ENCODE results near the gene CCDC116.
A peak's percentile ranks its signal among the peaks of the same experiment; 100 is the strongest.
"Not testable (repeated sequence)": the region's sequence is repeated elsewhere in the genome, so short reads cannot be mapped to it uniquely, and the experiment has no call there.

Gene CCDC116

DNA sequence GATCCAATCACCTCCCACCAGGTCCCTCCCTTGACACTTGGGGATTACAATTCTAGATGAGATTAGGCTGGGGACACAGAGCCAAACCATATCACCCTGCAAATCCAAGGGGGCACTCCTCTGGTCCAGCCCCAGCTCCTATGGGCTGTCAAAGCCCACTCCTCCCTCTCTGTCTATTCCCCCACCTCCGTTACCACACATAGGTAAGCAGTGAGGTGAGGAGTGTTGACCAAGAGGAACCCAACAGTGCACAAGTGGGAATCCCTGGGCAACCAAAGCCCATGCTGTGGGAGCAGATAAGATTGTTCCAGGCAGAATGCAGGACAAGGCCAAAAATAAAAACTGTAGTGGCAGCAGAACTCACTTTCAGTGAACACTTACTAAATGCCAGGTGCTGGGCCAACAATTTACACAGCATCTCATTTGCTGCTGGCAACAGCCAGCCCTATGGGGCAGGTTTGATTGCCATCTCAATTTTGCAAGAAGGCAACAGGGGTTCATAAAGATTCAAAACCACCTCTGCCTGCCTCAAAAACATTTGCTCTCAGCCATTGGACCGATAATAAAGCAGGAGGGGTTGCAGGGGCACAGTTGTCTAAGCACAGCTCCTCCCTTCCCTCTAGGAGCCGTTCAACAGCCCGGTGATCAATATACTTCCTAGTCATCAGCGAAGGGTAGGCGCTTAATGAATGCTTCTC is 18.4 kb downstream of the CCDC116 start:
- DNase-seq (ENCODE audit: low read depth in 1 of 2, low spot score in 1 of 2) = no peak

DNA sequence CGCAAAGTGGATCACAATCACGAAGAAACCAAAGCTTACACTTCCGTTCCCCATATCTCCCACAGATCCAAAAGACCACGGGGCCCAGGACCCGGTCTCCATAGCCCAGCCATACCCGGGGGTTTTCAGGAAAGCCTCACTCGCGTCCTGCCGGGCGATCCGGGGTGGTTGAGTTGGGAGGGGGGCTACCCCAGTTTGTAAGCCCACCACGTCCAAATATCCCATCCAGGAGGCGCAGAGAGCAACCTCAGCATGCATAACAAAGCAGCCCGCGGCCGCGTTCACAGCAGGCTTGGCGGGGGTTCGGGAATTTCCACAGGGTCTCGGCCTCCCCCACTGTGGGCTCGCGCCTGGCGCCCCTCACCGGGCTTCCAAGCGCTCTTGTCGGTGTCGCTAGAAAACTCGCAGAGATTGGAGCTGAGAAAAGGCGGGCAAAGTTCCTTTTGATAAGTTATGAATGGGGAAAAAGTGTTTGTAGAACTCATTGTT is 19.0 kb downstream of the CCDC116 start:
- DNase-seq (ENCODE audit: low read depth in 1 of 2, low spot score in 1 of 2) = no peak

DNA sequence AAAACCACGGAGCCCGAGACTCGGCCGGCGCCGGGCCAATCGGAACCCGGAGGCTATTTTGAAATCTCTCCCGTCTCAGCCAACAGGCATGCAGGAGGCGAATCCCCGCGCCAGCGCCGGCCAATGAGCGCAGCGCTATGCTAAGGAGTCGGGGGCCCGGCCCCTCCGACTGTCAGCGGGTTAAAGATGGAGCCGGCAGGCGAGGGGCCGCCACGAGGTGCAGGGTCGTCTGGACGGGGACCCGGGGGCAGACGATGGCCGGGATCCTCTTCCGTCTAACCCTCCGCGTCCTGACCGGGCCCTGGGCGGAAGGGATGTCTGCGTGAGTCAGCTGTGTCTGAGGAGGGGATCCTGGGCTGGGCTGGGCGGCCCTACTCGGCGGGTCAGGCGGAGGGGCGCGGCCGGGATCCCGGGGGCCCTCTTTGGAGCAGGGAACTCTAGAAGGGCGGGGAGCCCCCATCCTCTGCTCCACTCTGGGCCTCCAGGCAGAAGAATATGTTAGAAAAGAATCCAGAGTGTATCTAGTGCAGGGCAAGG is 19.5 kb downstream of the CCDC116 start:
- DNase-seq (ENCODE audit: low read depth in 1 of 2, low spot score in 1 of 2) = peak; percentile 62 to 77

DNA sequence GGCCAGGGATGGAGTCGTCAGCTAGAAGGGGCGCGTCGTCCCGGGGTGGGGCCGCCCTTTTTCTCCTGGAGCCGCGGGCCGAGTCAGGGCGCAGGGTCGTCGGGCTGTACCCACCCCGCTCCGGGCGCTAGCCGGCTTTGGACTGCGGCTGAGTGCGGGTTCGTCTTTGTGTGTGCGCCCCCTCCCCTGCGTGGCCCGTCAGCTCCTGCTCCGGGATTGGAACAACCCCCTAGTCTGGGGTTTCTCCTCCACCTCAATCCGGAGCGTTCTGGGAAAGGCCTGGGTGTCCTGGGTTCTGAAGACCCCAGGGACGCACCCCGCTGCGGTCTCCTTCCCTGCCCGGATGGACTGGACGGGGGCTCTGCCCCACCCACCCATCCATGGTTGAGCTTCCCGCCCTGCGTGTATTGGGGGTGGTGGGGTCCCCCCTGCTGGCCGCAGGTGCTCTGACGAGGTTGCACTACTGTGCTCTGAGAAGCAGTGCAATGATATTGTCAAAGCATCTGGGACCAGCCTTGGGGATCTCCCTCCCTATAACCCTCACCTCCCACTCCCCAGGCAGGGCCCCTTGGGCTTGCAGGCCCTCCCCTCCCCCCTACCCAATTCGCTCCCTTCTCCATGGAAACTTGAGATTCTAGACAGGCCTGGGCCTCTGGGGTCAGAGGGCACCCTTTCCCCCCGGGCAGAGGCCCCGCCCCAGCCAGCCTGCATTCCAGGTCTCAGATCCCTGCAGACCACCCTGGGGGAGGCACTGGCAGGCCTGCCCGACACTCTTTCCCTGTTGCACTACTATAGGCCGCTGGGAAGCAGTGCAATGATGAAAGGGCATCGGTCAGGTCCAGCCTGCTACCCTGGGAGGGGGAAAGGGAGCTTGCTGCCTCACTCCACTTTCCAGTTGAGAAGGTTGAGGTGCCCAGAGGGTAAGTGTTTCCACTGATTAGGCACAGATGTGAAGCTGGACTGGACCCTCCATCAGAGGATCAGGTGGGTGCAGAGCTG is 20.3 kb downstream of the CCDC116 start:
- no peak for DNase-seq (ENCODE audit: low read depth in 1 of 2, low spot score in 1 of 2)

DNA sequence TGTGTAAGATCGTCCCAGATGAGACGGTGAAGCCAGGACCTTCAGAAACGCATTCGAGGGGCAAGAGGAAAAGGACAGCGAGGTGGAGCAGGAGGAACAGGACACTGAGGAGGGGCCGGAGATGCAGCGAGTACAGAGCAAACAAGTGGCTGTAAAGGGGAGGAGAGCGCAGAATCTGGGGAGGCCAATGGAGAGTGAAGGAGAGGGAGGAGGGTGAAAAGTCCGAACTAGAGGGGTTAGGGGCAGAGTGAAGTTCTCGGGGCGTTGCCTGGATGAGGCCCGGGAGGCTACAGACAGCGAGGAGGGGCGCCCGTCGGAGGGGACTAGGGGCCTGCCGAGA is 24.4 kb downstream of the CCDC116 start:
- no peak for DNase-seq (ENCODE audit: low read depth in 1 of 2, low spot score in 1 of 2)

DNA sequence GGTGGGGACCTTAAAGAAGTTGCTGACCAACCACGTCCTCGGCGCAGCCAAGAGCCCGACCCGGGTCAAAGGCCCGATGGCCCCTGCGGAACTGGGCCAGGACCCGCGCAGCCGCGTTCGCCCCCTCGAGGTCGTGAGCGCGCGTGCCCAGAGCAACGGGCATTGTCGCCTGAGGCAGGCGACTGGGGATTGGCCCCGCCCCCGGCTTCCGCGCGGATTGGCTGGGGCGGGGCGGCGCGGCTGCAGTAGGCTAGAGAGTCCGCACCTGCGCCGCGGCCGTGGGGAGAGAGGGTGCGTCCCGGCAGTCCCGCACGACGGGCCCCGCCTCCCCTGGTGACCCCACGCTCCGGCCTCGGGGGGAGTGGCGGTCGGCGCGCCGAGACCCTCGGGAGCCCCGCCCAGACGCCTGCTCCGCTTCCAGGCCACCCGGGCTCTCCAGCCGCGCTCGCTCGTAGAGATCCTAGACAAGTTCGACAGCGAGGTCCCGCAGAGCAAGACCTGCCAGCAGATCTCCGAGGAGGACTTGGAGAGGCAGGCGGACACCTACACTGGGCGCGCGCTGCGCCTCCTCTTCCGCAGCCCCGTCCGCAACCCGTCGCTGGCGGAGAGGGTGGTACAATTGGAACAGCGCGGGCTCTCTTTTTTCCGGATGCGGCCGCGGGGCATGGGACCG is 24.9 kb downstream of the CCDC116 start:
- peak; percentile 58 to 69 for DNase-seq (ENCODE audit: low read depth in 1 of 2, low spot score in 1 of 2)

DNA sequence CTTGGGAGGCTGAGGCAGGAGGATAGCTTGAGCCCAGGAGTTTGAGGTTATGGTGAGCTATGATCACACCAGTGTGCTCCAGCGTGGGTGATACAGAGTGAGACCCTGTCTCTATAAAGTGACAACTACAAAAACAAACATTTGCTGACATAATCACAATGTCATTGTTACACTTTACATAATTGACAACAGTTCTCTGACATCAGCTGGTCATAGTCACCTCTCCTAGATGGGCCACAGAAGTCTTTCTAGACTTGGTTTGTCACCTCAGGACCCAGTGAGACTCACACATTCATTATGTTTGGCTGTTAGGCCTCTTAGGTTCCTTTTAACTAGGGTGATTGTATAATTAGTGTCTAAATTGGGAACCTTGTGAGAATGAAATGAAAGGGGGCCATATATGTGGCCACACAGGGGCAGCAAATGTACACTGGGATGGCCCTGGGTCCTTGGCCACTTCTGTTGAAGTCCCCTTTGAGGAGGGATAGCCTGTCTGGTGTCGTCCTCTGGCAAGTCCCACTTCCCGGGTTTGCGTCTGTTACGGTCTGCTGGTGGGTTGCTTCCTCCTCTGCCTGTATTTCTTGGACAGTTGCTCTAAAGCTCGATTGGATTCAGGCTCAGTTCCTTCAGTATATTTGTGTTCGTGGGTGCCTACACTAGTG is 27.4 kb downstream of the CCDC116 start:
- no peak for DNase-seq (ENCODE audit: low read depth in 1 of 2, low spot score in 1 of 2)

DNA sequence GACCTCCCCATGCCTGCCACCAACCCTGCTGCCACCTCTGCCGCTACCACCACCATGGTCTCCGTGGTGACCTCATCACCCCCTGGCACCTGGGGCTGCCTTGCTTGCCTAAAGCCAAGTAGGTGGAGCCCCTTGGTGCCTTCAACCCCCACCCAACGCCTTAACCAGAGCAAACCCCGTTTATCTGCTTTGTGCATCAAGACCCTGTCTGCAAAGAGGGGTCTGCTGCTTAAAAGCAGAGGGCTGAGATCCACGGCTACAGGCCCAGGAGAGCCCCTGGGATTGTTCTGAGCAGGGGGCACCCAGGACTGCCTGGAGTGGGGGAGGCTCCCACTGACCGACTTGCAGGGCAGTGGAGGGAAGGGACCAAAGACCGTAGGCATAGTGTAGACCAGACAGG is 28.3 kb downstream of the CCDC116 start:
- no peak for DNase-seq (ENCODE audit: low read depth in 1 of 2, low spot score in 1 of 2)

DNA sequence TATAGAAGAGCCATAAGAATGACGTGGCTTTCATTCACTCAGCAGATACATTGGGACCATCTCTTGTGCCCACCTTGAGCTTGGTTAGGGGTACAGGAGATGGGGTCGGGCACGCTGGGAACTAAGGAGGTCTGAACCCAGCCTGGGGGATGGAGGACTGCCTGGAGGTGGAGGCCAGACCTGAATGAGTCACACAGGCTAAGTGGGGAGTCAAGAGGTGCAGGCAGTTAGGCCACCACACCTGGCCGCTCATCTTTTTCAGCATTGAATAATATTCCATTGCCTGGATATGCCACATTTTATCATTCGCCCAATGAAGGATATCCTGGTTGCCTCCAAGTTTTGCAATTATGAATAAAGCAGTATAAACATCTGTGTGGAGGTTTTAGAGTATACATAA is 29.4 kb downstream of the CCDC116 start:
- DNase-seq (ENCODE audit: low read depth in 1 of 2, low spot score in 1 of 2) = no peak

DNA sequence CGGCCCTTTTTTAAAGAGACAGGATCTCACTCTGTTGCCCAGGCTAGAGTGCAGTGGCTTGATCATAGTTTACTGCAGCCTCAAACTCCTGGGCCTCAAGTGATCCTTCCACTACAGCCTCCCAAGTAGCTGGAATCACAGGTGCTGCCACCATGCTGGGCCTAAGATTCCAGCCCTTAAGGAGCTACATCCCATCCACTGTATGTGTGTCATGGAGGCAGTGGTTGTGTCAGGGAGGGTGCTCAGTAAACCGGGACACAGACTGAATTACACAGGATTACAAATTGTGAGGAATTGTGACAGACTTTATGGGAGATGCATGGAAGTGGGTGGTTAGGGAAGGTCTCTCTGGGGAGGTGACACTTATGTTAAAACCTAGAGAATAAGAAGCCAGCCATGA is 31.2 kb downstream of the CCDC116 start:
- DNase-seq (ENCODE audit: low read depth in 1 of 2, low spot score in 1 of 2) = no peak

DNA sequence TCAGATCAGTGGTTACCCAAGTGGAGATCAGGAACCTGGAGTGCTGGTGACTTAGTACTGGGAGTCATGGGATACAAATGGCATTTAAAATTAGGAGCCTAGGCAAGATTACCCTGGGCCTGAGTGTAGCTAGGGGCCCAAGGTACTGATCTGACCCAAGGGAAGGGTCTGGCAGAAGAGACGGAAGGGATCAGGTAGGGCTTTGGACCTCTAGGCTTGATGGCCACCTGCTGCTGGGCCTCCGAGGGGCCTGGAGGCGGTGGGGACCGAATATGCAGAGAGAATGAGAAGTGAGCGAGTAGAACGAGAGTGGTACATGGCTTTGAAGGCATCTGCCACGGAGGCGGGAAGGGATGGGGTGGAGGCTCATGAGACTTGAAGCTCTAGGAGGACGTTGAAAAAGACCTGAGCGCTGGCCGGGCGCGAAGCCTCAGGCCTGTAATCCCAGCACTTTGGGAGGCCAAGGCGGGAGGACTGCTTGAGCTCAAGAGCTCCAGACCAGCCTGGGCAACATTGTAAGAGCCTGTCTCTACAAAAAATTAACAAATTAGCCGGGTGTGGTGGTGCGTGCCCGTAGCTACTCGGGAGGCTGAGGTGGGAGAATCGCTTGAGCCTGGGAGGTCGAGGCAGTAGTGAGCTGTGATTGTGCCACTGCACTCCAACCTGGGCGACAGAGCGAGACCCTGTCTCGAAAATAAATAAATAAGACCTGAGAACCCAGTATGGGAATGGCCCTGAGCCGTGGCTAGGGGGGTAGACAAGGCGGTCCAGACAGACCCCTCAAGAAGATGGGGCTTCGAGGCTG is 32.7 kb downstream of the CCDC116 start:
- DNase-seq (ENCODE audit: low read depth in 1 of 2, low spot score in 1 of 2) = no peak

DNA sequence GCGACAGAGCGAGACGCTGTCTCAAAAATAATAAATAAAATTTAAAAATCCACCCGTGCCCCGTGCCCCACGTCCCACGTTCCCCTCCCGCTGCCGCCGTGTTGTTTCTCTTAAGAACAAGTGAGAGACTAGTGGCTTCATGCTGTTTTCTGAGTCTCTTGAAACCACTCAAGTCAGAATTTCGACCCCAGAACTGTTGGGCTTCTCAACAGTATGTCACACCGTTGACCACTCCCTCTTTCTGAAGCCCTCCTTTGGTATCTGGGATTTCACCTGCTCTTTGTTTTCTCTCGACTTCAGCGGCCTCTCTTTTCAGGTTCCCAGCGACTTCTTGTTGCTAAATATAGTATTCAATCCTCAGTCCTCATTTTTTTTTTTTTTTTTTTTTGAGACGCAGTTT is 34.2 kb downstream of the CCDC116 start:
- no peak for DNase-seq (ENCODE audit: low read depth in 1 of 2, low spot score in 1 of 2)

DNA sequence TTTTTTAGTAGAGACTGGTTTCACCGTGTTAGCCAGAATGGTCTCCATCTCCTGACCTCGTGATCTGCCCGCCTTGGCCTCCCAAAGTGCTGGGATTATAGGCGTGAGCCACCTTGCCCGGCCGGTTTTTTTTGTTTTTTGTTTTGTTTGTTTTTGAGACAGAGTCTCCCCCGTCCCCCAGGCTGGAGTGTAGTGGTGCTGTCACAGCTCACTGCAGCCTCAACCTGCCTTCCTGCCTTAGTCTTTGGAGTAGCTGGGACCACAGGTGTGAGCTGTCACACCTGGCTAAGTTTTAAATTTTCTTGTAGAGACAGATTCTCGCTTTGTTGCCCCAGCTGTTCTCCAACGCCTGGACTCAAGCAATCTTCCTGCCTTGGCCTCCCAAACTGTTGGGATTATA is 36.5 kb downstream of the CCDC116 start:
- DNase-seq (ENCODE audit: low read depth in 1 of 2, low spot score in 1 of 2) = no peak

DNA sequence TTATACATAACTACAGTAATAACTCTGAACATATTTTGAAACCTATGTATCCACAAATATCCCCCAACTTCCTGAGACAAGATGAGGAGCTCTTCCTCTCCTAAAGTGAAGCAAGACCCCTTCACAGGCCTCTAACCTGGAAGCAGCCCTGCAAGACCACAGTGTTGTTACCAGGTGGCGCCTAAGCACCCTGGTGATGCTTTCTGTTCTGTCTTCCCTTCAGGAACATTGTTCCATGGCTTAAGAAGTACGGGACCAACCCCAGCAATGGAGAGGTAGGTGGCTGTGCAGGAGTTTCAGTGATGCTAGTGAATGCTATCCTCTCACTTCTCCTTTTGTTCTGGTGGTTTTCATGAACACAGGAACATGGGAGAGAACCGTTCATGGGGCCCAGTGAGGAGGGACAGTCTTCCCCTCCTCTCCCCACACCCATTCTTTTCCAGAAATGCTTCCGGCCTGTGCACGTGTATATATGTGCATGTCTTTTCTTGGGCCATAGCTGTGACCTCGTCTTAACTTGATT is 39.6 kb downstream of the CCDC116 start:
- no peak for DNase-seq (ENCODE audit: low read depth in 1 of 2, low spot score in 1 of 2)

DNA sequence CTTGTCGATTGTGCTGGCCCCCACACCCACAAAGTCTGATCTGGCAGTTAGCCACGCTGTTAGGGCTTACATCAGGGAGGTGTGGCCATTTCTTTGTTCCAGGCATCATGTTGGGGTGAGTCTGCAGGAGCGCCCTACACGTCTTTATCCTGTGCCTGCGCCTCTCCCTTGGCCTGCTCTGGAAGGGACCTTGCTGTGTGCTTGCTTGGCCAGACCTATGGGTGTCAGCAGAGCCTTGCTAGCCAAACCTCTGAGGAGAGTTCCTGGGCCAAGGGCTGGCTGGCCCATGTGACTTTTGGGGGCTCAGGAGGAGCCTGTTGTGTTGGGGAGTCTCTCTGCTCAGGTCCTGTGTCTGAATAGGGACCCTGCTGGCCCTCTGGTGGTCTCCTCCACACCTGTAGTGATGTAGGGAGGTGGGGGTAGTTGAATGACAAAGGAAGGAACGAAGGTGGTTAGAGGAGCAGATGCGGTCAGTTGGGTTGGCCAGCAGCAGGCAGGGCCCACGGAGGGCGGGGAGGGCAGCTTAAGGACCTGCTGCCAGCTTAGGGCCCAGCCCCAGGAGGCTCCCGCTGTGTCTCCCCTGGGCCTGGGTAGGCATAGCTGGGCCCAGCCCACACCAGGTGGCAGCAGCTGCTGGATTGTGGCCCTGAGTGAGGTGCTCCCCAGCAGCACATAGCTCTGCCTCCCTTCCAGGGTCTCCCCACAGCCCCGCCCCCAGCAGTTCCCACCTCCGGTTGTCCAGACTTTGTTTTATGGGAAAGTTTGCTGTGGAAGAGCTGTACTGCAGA is 41.2 kb downstream of the CCDC116 start:
- no peak for DNase-seq (ENCODE audit: low read depth in 1 of 2, low spot score in 1 of 2)

DNA sequence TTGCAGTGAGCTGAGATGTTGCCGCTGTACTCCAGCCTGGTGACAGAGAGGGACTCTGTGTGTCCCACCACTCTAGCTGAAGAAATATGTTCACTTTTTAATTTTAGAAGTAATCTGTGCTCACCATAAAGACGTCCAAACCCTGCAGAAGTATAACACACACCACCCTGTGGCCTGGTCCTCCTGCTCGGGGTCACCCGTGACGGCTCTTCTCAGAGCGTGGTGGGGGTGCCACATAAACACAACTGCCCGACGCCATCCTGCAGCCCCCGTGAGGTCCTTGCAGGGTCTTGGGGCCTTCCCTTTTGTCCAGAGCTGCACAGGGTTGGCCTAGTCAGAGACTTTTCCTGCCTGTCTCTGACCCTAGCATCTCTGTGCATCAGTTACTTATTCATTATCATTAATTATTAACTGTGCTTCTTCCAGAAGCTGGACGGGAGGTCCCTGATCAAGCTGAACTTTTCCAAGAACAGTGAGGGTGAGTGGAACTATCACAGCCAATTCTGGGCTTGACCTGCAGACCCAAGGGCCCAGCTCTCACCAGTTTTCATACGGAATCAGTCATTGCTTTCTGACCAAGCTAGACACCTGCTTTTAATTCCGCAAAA is 42.2 kb downstream of the CCDC116 start:
- no peak for DNase-seq (ENCODE audit: low read depth in 1 of 2, low spot score in 1 of 2)

DNA sequence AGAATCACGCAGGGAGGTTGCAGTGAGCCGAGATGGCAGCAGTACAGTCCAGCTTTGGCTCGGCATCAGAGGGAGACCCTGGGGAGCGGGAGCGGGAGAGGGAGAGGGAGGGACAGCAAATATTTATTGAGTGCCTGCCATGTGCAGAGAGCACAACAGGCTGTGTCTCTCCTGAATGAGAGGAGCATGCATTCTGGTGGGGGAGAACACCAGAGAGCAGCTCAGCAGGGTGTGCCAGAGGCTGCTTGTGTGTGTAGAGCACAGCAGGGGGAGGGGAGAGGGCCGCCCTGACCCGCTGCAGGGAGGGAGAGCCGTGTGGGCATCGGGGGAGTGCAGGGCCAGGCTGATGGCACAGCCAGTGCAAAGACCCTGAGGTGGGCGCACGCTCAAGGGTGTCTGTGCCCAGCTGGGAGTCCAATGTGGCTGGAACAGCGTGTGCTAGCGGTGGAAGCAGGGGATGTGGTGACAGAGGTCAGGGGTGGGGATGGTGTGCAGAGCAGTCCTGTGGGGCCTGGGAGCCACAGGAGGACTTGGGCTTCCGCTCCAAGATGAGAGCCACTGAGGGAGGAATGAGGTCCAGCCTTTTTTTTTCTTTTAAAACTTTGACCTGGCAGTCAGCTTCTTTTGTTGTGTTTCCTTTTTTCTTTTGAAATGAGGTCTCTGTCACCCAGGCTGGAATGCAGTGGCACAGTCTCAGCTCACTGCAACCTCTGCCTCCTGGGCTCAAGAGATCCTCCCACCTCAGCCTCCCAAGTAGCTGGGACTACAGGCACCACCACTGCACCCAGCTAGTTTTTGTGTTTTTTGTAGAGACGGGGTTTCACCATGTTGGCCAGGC is 45.3 kb downstream of the CCDC116 start:
- no peak for DNase-seq (ENCODE audit: low read depth in 1 of 2, low spot score in 1 of 2)

DNA sequence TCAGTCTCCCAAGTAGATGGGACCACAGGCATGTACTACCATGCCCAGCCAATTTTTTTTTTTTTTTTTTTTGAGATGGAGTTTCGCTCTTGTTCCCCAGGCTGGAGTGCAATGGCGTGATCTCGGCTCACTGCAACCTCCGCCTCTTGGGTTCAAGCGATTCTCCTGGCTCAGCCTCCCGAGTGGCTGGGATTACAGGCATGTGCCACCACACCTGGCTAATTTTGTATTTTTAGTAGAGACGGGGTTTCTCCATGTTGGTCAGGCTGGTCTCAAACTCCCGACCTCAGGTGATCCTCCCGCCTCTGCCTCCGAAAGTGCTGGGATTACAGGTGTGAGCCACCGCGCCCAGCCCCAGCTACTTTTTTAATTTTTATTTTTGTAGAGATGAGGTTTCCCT is 46.3 kb downstream of the CCDC116 start:
- DNase-seq (ENCODE audit: low read depth in 1 of 2, low spot score in 1 of 2) = not testable (repeated sequence)
